Measurements from ENCODE around the gene MAGEA10. TPM values are rescaled to one million over a fixed set of nuclear protein-coding genes. Genes with fewer than 3 reads are reported as not detected.

MAGEA10 gene
- total and polyA plus RNA-seq, 9 of the 15 experiments (the other 6 are each of a cell fraction or from before 2014, with no cell fraction given): 0.06 to 0.45 (median 0.15) TPM; not detected in 4

DNA sequence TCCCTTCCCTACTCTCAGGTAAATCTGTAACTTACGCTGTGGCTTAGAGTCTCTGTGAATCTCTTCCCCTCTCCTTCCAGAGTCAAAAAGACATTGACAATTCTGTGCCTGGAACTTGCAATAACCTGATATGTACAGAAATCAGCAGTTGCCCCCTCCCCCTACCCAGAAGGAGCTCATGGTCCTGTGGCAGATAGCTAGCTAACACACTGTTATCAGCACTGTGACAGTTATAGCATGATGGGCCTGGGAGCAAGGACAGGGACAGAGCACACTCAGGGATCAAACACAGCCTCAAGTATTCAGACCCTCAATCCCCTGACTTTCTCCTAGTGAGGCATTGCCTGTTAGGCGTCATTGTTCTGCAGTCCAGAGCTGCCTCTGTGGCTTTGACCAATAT is 18.7 kb upstream of the MAGEA10 start (continued):
- TF ChIP-seq, protein P1, sequence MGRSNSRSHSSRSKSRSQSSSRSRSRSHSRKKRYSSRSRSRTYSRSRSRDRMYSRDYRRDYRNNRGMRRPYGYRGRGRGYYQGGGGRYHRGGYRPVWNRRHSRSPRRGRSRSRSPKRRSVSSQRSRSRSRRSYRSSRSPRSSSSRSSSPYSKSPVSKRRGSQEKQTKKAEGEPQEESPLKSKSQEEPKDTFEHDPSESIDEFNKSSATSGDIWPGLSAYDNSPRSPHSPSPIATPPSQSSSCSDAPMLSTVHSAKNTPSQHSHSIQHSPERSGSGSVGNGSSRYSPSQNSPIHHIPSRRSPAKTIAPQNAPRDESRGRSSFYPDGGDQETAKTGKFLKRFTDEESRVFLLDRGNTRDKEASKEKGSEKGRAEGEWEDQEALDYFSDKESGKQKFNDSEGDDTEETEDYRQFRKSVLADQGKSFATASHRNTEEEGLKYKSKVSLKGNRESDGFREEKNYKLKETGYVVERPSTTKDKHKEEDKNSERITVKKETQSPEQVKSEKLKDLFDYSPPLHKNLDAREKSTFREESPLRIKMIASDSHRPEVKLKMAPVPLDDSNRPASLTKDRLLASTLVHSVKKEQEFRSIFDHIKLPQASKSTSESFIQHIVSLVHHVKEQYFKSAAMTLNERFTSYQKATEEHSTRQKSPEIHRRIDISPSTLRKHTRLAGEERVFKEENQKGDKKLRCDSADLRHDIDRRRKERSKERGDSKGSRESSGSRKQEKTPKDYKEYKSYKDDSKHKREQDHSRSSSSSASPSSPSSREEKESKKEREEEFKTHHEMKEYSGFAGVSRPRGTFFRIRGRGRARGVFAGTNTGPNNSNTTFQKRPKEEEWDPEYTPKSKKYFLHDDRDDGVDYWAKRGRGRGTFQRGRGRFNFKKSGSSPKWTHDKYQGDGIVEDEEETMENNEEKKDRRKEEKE (IDR thresholded peaks at IDR 0.05; ENCODE audit: borderline replicate concordance in 1 of 2, control insufficient read depth in 1 of 2, low read depth in 2 of 2, low read length in 1 of 2): no peak
- TF ChIP-seq ZNF696 (CRISPR knock-in tag; conservative IDR thresholded peaks at IDR 0.05): no peak
- TF ChIP-seq PHB2 (IDR thresholded peaks at IDR 0.05; ENCODE audit: low read depth): no peak
- TF ChIP-seq TCF3 (CRISPR knock-in tag; IDR thresholded peaks at IDR 0.05): peak; percentile 81
- no peak for TF ChIP-seq HDAC6 (IDR thresholded peaks at IDR 0.05; ENCODE audit: low read depth, low read length)
- TF ChIP-seq CAMTA2 (CRISPR knock-in tag; conservative IDR thresholded peaks at IDR 0.05): no peak
- TF ChIP-seq DDX20 (tag; IDR thresholded peaks at IDR 0.05; ENCODE audit: low read depth): no peak
- TF ChIP-seq, protein P2, sequence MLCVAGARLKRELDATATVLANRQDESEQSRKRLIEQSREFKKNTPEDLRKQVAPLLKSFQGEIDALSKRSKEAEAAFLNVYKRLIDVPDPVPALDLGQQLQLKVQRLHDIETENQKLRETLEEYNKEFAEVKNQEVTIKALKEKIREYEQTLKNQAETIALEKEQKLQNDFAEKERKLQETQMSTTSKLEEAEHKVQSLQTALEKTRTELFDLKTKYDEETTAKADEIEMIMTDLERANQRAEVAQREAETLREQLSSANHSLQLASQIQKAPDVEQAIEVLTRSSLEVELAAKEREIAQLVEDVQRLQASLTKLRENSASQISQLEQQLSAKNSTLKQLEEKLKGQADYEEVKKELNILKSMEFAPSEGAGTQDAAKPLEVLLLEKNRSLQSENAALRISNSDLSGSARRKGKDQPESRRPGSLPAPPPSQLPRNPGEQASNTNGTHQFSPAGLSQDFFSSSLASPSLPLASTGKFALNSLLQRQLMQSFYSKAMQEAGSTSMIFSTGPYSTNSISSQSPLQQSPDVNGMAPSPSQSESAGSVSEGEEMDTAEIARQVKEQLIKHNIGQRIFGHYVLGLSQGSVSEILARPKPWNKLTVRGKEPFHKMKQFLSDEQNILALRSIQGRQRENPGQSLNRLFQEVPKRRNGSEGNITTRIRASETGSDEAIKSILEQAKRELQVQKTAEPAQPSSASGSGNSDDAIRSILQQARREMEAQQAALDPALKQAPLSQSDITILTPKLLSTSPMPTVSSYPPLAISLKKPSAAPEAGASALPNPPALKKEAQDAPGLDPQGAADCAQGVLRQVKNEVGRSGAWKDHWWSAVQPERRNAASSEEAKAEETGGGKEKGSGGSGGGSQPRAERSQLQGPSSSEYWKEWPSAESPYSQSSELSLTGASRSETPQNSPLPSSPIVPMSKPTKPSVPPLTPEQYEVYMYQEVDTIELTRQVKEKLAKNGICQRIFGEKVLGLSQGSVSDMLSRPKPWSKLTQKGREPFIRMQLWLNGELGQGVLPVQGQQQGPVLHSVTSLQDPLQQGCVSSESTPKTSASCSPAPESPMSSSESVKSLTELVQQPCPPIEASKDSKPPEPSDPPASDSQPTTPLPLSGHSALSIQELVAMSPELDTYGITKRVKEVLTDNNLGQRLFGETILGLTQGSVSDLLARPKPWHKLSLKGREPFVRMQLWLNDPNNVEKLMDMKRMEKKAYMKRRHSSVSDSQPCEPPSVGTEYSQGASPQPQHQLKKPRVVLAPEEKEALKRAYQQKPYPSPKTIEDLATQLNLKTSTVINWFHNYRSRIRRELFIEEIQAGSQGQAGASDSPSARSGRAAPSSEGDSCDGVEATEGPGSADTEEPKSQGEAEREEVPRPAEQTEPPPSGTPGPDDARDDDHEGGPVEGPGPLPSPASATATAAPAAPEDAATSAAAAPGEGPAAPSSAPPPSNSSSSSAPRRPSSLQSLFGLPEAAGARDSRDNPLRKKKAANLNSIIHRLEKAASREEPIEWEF (CRISPR knock-in tag; IDR thresholded peaks at IDR 0.05): no peak
- no peak for TF ChIP-seq SIN3B (IDR thresholded peaks at IDR 0.05; ENCODE audit: low read depth)
- no peak for TF ChIP-seq FUS (optimal IDR thresholded peaks at IDR 0.05; ENCODE audit: low read depth, low read length)
- TF ChIP-seq FOS (IDR thresholded peaks at IDR 0.05; ENCODE audit: extremely low read depth, insufficient read length): no peak
- no peak for TF ChIP-seq CHD1 (IDR thresholded peaks at IDR 0.05; ENCODE audit: low read length)
- TF ChIP-seq SRSF1 (IDR thresholded peaks at IDR 0.05; ENCODE audit: low read depth, low read length): no peak
- no peak for TF ChIP-seq ESRRB (CRISPR knock-in tag; IDR thresholded peaks at IDR 0.05; ENCODE audit: borderline replicate concordance)
- no peak for TF ChIP-seq ZNF146 (CRISPR knock-in tag; IDR thresholded peaks at IDR 0.05; ENCODE audit: unreplicated experiment)
- TF ChIP-seq ZNF3 (CRISPR knock-in tag; IDR thresholded peaks at IDR 0.05): no peak
- TF ChIP-seq, protein P3, sequence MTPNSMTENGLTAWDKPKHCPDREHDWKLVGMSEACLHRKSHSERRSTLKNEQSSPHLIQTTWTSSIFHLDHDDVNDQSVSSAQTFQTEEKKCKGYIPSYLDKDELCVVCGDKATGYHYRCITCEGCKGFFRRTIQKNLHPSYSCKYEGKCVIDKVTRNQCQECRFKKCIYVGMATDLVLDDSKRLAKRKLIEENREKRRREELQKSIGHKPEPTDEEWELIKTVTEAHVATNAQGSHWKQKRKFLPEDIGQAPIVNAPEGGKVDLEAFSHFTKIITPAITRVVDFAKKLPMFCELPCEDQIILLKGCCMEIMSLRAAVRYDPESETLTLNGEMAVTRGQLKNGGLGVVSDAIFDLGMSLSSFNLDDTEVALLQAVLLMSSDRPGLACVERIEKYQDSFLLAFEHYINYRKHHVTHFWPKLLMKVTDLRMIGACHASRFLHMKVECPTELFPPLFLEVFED (CRISPR knock-in tag; conservative IDR thresholded peaks at IDR 0.05): no peak
- no peak for TF ChIP-seq NR3C1 (CRISPR knock-in tag; IDR thresholded peaks at IDR 0.05)
- no peak for TF ChIP-seq ZNF24 (IDR thresholded peaks at IDR 0.05)
- TF ChIP-seq ZNF253 (CRISPR knock-in tag; conservative IDR thresholded peaks at IDR 0.05): no peak
- TF ChIP-seq CHD2 (IDR thresholded peaks at IDR 0.05; ENCODE audit: low read depth, low read length): no peak
- peak; percentile 39; the same call in 1 of the 2 replicates for TF ChIP-seq HDAC2 (IDR thresholded peaks at IDR 0.05)
